Bronchial epithelial cell (primary cell): ENCODE measurements around the gene SNX20. TPM values are rescaled to one million over a fixed set of nuclear protein-coding genes. Genes with fewer than 3 reads are reported as not detected.
A peak's percentile ranks its signal among the peaks of the same experiment; 100 is the strongest.

Source experiments
- DNase-seq: peaks from one replicate; pipeline ENCODE4 v3.0.0-alpha.2; 2010; ENCODE audit warnings: low read depth
- FAIRE-seq: peaks from 2 replicates; lab custom pipeline; 2011; peaks lifted over from hg19 to GRCh38; lab: Jason Lieb, UNC
- H3K27me3 ChIP-seq: 2 replicates; pipeline ENCODE4 v1.5.1; 2011; ENCODE audit warnings: low read length; ENCODE audit not compliant: control insufficient read depth, insufficient read depth
- H3K36me3 ChIP-seq: 2 replicates; pipeline ENCODE4 v1.5.1; 2011; ENCODE audit warnings: low read length; ENCODE audit not compliant: control insufficient read depth, insufficient read depth
- H3K4me3 ChIP-seq: 2 replicates; pipeline ENCODE4 v1.5.1; 2011; ENCODE audit warnings: mild to moderate bottlenecking, low read depth, low read length, control low read depth
- CTCF ChIP-seq: IDR thresholded peaks from 2 replicates; pipeline ENCODE4 v1.5.1; 2011; ENCODE audit warnings: mild to moderate bottlenecking, moderate library complexity, low read length, control low read depth, inconsistent platforms; ENCODE audit not compliant: insufficient read depth, severe bottlenecking
- total RNA-seq: library from RNA; depleted of rRNA; stranded (reverse); fragments of >200 nt; gene quantifications from 2 replicates; pipeline ENCODE4 v1.2.1, GENCODE V29; 2014

Gene SNX20
- total RNA-seq, 1 donor from 2014 or later, result not detected

GRCh38 chr16:50712956-50713355, 31.8 kb upstream of the SNX20 start:
- Histone ChIP-seq H3K27me3 (no peaks in the 10 kb centered on the region), H3K36me3 (no peaks in the 10 kb centered on the region), H3K4me3 (no peak overlapping the region)
- peak; percentile 50 for FAIRE-seq
- no peak for TF ChIP-seq CTCF
- no peak for DNase-seq

- no peak overlapping the region for H3K4me3 ChIP-seq
- H3K36me3 ChIP-seq, result no peaks in the 10 kb centered on the region
- FAIRE-seq (no peak), DNase-seq (no peak)
- H3K27me3 ChIP-seq, result no peaks in the 10 kb centered on the region
- TF ChIP-seq CTCF, result no peak
Measured at GRCh38 chr16:50712560-50712898, 31.4 kb upstream of the SNX20 start.

GRCh38 chr16:50711862-50712559, 30.9 kb upstream of the SNX20 start:
- no peaks in the 10 kb centered on the region for H3K27me3 ChIP-seq
- DNase-seq (no peak), FAIRE-seq (no peak)
- no peak for TF ChIP-seq CTCF
- no peaks in the 10 kb centered on the region for H3K36me3 ChIP-seq
- H3K4me3 ChIP-seq, result no peak overlapping the region

GRCh38 chr16:50711040-50711439, 29.9 kb upstream of the SNX20 start:
- Histone ChIP-seq H3K36me3 (no peaks in the 10 kb centered on the region), H3K4me3 (no peak overlapping the region), H3K27me3 (no peaks in the 10 kb centered on the region)
- FAIRE-seq (no peak), DNase-seq (no peak)
- no peak for TF ChIP-seq CTCF

- TF ChIP-seq CTCF, result no peak
- FAIRE-seq, result no peak
- H3K27me3 ChIP-seq, result no peaks in the 10 kb centered on the region
- H3K4me3 ChIP-seq, result no peak overlapping the region
- no peak for DNase-seq
- H3K36me3 ChIP-seq, result no peaks in the 10 kb centered on the region
Measured at GRCh38 chr16:50709980-50710379, 28.9 kb upstream of the SNX20 start.
